Gastrocnemius medialis (tissue), 4 donors: ENCODE measurements around the gene RSAD2. TPM values are rescaled to one million over a fixed set of nuclear protein-coding genes. Genes with fewer than 3 reads are reported as not detected.
A peak's percentile ranks its signal among the peaks of the same experiment; 100 is the strongest.

Source experiments
- ATAC-seq, 2 donors: fragments of 150-250 bp; one replicate each; pipeline ENCODE4 v1.9.1; 2016
- DNase-seq, 2 donors: peaks; one replicate each; pipeline ENCODE4 v3.0.0-alpha.2; 2019
- H3K27ac ChIP-seq, 4 donors: fragments of 200-600 bp; sonication (generic); 1 replicate in 1 of 4; 2 replicates in 3 of 4; pipeline ENCODE4 v1.5.1; 2016 to 2018; ENCODE audit warnings: mild to moderate bottlenecking in 2 of 4, moderate library complexity in 1 of 4
- H3K27me3 ChIP-seq, 3 donors: fragments of 200-600 bp; sonication (generic) in 2 of 3; 1 replicate in 1 of 3; 2 replicates in 2 of 3; pipeline versions ENCODE4 v1.5.1 to v1.6.0; 2016 to 2019; ENCODE audit warnings: mild to moderate bottlenecking in 1 of 3, moderate library complexity in 1 of 3
- H3K36me3 ChIP-seq, 2 donors: fragments of 200-600 bp; sonication (generic) in 1 of 2; one replicate each; pipeline ENCODE4 v1.5.1; 2017 to 2018
- H3K4me1 ChIP-seq, 2 donors: fragments of 200-600 bp; sonication (generic) in 1 of 2; one replicate each; pipeline ENCODE4 v1.5.1; 2016 to 2017; ENCODE audit warnings: mild to moderate bottlenecking in 2 of 2
- H3K4me3 ChIP-seq, 4 donors: fragments of 200-600 bp; sonication (generic) in 3 of 4; 1 replicate in 1 of 4; 2 replicates in 3 of 4; pipeline ENCODE4 v1.5.1; 2016 to 2019; ENCODE audit warnings: mild to moderate bottlenecking in 2 of 4
- H3K9me3 ChIP-seq, 3 donors: fragments of 200-600 bp; sonication (generic) in 2 of 3; 1 replicate in 1 of 3; 2 replicates in 2 of 3; pipeline ENCODE4 v1.5.1; 2016 to 2019
- POLR2A ChIP-seq, 2 donors: fragments of 450-650 bp; IDR thresholded peaks; one replicate each; pipeline ENCODE4 v1.6.1; 2017; ENCODE audit warnings: antibody characterized with exemption in 2 of 2, mild to moderate bottlenecking in 2 of 2, moderate library complexity in 2 of 2
- in situ Hi-C, 4 donors: fragments of 200-750 bp; cut with MboI; loops; one replicate each; pipeline versions ENCODE4 v1.15.0 to v1.8.0; 2017; ENCODE audit warnings: low sequenced_read_pairs in 4 of 4
- intact Hi-C: fragments of 100-400 bp; cut with DNase I; formaldehyde crosslinking; loops from one replicate; pipeline ENCODE4 v1.15.1; 2023; ENCODE audit warnings: low total_unique reads
- total RNA-seq, 4 donors: library from RNA; depleted of rRNA; stranded (reverse); fragments of >200 nt; gene quantifications; one replicate each; pipeline versions ENCODE4 v1.1.0 to v1.2.3, GENCODE V29; 2016
- TF ChIP-seq, protein P1 (sequence below), 5 experiments: fragments of 450-650 bp in 3 of 5; fragments of 200-600 bp in 2 of 5; sonication (generic) in 2 of 5; IDR thresholded peaks in 4 of 5; conservative IDR thresholded peaks in 1 of 5; 1 replicate in 4 of 5; 2 replicates in 1 of 5; pipeline ENCODE4 v1.5.1; 2016 to 2019; ENCODE audit warnings: antibody characterized with exemption in 5 of 5, mild to moderate bottlenecking in 3 of 5, moderate library complexity in 3 of 5

The RSAD2 gene
- total RNA-seq, 4 donors from 2014 or later = 1.2 to 4.2 (median 2.9) TPM

DNA sequence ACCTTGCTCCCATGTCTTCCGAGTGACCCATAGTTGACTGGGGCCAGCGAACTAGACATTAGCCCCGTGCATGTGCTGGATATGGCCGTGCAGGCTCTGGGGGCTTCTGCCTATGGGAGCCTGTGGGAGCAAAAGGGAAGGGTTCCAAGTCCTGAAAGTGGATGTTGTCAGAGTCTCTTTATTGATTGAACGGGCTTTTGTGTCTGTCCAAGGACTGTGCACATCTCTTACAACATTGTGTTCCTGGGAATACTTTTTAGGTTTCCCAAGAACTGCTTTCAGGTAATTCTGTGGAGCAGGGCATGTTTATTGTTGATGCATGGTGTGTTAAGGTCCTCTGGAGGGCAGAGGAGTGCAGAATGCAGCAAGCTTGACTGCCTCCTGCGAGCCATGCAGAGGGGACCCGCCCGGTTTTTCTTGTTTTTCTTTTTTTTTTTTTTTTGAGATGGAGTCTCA, 44.7 kb downstream of the RSAD2 start:
- Histone ChIP-seq H3K4me3 (no peak overlapping the region), H3K9me3 (no peaks in the 10 kb centered on the region), H3K27ac (no peak overlapping the region), H3K4me1 (peaks cover 21 to 29% of the 10 kb centered on the region in 2 donors), H3K27me3 (no peaks in the 10 kb centered on the region), H3K36me3 (no peaks in the 10 kb centered on the region)
- intact Hi-C loops = loop anchor here (5.0 kb wide), 1 partner anchor 55 kb away; no protein-coding TSS in a partner anchor
- in situ Hi-C loops = no loop called here
- DNase-seq (no peak), ATAC-seq (no peak)
- TF ChIP-seq, protein P1, sequence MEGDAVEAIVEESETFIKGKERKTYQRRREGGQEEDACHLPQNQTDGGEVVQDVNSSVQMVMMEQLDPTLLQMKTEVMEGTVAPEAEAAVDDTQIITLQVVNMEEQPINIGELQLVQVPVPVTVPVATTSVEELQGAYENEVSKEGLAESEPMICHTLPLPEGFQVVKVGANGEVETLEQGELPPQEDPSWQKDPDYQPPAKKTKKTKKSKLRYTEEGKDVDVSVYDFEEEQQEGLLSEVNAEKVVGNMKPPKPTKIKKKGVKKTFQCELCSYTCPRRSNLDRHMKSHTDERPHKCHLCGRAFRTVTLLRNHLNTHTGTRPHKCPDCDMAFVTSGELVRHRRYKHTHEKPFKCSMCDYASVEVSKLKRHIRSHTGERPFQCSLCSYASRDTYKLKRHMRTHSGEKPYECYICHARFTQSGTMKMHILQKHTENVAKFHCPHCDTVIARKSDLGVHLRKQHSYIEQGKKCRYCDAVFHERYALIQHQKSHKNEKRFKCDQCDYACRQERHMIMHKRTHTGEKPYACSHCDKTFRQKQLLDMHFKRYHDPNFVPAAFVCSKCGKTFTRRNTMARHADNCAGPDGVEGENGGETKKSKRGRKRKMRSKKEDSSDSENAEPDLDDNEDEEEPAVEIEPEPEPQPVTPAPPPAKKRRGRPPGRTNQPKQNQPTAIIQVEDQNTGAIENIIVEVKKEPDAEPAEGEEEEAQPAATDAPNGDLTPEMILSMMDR (IDR thresholded peaks at IDR 0.05 in 4 of 5, conservative IDR thresholded peaks at IDR 0.05 in 1 of 5) = no peak

DNA sequence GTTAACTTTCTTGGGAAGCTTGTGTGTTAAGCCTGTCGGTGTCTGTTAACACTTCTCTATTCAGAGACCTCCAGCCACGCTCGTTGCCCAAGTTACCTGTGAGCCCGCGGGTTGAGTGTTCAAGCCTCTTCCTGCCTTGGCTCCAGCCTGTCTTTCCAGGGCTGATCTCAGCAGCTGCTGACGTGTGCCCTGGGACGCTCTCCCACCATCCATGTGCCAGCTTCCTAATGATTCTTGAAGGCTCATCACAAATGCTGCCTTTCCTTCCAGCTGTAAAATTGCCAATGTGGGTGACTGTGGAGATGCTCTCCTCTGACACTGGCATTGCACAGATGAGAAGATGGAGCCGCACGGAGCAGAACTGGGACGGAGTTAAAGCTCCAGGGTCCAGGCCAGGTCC, 45.7 kb downstream of the RSAD2 start:
- intact Hi-C loops = loop anchor here (5.0 kb wide), 1 partner anchor 54 kb away; no protein-coding TSS in a partner anchor
- Histone ChIP-seq H3K27me3 (no peaks in the 10 kb centered on the region), H3K4me3 (no peak overlapping the region), H3K9me3 (no peaks in the 10 kb centered on the region), H3K36me3 (no peaks in the 10 kb centered on the region), H3K27ac (no peak overlapping the region), H3K4me1 (peaks cover 28 to 33% of the 10 kb centered on the region in 2 donors)
- TF ChIP-seq, protein P1 (IDR thresholded peaks at IDR 0.05 in 4 of 5, conservative IDR thresholded peaks at IDR 0.05 in 1 of 5) = no peak
- TF ChIP-seq POLR2A (IDR thresholded peaks at IDR 0.05) = no peak
- ATAC-seq (no peak), DNase-seq (no peak)
- in situ Hi-C loops = no loop called here

DNA sequence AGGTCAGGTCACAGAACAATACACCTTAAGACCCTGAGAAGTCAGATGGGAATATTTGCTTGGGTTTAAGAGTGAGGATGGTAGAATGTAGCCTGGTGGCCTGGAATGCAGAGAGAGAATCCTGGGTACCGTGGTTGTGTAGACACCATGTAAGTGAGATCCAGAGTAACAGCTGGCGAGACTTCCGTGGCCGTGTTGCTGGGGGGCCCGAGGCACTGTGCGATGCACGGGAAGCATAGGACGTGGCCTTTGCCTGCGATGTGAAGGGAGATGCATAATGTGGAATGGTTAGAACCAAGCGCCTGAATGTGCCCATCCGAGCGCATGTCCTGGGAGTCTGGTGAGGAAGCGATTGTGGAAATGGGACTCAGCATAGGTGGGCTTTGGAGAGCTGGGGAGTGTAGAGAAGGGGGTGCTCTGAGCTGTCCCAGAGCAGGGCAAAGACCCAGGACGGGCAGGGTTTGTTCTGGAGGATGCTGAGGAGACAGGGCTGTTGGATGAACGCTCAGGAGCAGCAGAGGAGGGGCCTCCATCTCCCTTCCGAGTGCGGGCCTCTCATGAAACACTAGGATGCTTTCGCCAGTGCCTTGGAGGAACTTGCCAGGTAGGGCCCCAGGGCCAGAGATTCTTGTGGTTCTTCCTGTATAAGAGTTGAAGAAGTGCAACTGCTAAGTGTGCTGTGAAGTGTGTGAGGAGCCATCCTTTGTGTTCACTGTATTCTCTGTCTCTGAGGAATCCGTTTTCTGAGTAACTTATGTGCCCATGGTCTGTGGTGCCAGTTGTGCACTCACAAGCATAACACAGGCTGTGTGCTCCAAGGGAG, 46.7 kb downstream of the RSAD2 start:
- H3K4me3 ChIP-seq = no peak overlapping the region
- no peak for TF ChIP-seq POLR2A (IDR thresholded peaks at IDR 0.05)
- DNase-seq (no peak), ATAC-seq (no peak)
- H3K27me3 ChIP-seq = no peaks in the 10 kb centered on the region
- H3K4me1 ChIP-seq = peaks cover 28% of the 10 kb centered on the region in 2 donors
- intact Hi-C loops = loop anchor here (5.0 kb wide), 1 partner anchor 53 kb away; no protein-coding TSS in a partner anchor
- H3K9me3 ChIP-seq = no peaks in the 10 kb centered on the region
- no peaks in the 10 kb centered on the region for H3K36me3 ChIP-seq
- in situ Hi-C loops = no loop called here
- peak overlapping the region in 2 of 4 donors; percentile 3 to 18 for H3K27ac ChIP-seq

DNA sequence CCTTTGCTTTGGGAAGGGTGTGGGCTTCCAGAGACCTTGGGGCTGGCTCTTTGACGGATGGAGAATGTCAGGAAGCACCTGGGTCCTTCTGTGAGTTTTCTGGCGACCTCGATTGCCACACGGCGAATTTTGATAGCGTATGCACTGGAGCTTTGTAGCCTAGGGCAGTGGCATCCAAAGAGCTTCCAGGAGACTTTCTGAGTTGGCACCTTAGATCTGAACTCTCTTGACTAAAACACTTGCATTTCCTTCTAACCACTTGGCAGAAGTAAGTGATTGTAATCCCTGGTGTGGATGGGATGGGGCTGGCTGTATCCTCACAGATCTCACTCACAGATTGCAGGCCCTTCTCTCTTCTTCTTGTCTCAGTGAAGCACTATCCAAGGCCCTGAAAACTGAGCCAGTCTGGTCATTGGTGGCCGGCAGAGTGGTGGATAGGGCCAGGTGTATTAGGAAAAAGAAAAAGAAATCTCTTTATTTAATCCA, 47.4 kb downstream of the RSAD2 start:
- intact Hi-C loops (loop anchor here (5.0 kb wide), 2 partner anchors 52 to 67 kb away; no protein-coding TSS in a partner anchor), in situ Hi-C loops (no loop called here)
- peak overlapping the region in 3 of 4 donors; percentile 3 to 18 (median 3) for H3K27ac ChIP-seq

More for the DNA sequence above, 47.4 kb downstream of the RSAD2 start:
- ATAC-seq (no peak), DNase-seq (no peak)
- no peaks in the 10 kb centered on the region for H3K9me3 ChIP-seq
- H3K4me3 ChIP-seq = no peak overlapping the region
- H3K27me3 ChIP-seq = no peaks in the 10 kb centered on the region
- H3K36me3 ChIP-seq = no peaks in the 10 kb centered on the region
- H3K4me1 ChIP-seq = peaks cover 25 to 28% of the 10 kb centered on the region in 2 donors
- TF ChIP-seq, protein P1 (IDR thresholded peaks at IDR 0.05 in 4 of 5, conservative IDR thresholded peaks at IDR 0.05 in 1 of 5) = no peak
- TF ChIP-seq POLR2A (IDR thresholded peaks at IDR 0.05) = no peak
